Hematopoietic multipotent progenitor cell treated with erythropoietin and hydrocortisone succinate and interleukin-3 and kit ligand, for 8 days (in vitro differentiated cells): Measurements from ENCODE around the gene TRIM72.
A peak's percentile ranks its signal among the peaks of the same experiment; 100 is the strongest.
"Not testable (repeated sequence)": the region's sequence is repeated elsewhere in the genome, so short reads cannot be mapped to it uniquely, and the experiment has no call there.

Experiments used
- DNase-seq: peaks from one replicate; pipeline ENCODE4 v3.0.0-alpha.2; 2015

The TRIM72 gene

DNA sequence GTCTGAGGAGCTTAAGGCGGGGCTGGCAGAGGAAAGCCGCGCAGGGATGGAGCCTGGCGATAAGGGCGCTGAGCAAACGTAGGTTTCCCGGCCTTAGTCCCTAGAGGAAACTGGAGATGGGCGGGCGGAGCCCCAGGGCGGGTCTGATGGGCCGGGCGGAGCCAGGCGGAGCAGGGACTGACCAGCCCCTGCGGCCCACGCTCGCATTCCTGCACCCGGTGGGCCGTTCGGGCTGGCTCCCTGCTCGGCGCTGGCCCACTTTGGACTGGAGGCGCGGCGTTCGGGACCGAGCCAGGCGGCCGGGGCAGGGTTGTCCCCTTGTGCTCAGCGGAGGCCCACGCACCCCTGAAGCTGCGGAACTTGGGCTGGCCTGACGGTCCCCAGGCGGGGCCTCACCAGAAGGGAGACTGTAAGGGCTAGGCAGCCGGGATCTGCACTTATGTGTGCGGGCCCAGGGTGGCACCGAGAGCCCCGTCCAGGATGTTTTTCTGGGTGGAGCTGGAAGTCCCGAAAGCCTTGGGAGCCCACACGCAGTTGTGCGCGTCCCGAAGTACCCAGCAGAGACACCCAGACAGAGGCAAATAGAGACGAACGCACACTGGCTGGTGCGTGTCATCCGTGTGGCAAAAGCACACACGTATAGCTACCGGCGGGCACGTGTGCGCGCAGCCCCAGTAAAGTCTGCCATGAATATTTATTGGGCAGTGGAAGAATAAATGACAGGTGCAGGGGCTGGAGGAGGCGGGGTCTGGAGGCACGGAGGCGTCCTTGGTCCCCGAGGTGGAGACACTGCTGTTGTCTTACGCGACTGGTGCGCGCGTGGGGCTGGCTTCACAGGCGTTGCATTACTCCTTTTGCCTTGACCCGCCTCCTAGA, 1.6 kb downstream of the TRIM72 start:
- no peak for DNase-seq

- no peak for DNase-seq
Observed at GRCh38 chr16:31216422-31217135, 2.7 kb downstream of the TRIM72 start, which contains the start of gene PYDC1. TSS of gene PYDC1 (minus strand) at chr16:31217135. CDS start at chr16:31217028, 107 bp downstream.

- DNase-seq = no peak
Observed at GRCh38 chr16:31217136-31217530, 3.2 kb downstream of the TRIM72 start.

GRCh38 chr16:31219154-31219741, 5.3 kb downstream of the TRIM72 start:
- DNase-seq = no peak

- DNase-seq = no peak
Observed at GRCh38 chr16:31221357-31222160, 7.6 kb downstream of the TRIM72 start.

GRCh38 chr16:31223044-31223443, 9.1 kb downstream of the TRIM72 start:
- no peak for DNase-seq

GRCh38 chr16:31224092-31224955, 10.4 kb downstream of the TRIM72 start:
- no peak for DNase-seq

- no peak for DNase-seq
Observed at GRCh38 chr16:31225193-31225592, 11.3 kb downstream of the TRIM72 start.

DNA sequence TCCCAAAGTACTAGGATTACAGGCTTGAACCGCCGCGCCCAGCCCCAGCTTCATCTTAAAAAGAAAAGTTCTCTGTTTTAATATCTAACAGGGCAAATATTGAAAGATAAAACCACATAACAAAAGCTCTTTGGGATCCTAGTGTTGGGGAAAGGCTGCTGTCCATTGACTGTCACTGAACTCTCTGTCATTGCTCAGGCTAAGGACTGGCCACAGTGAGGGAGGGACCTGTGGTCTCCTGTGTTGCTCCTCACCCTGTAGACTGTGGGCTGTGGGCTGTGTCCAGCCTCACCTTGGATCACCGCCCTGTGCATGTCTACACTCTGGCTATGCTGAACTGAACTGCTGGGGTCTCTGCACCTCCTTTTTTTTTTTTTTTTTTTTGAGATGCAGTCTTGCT, 14.3 kb downstream of the TRIM72 start:
- no peak for DNase-seq

DNA sequence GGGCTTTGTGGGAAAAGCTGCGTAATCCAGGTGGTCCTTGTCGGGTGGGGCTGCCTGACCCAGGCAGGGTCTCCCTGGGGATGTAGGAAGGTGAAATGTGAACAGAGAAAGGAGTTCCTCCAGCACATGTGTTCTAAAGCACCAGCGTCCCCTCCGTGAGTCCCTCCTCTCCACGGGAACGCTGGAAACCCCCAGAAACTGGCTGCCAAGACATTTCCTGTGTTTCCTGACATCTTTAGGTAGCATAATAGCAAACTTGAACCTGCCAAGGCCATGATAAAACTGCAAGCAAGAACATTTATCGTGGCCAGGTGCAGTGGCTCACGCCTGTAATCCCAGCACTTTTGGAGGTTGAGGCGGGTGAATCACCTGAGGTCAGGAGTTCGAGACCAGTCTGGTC, 15.6 kb downstream of the TRIM72 start:
- DNase-seq = no peak

DNA sequence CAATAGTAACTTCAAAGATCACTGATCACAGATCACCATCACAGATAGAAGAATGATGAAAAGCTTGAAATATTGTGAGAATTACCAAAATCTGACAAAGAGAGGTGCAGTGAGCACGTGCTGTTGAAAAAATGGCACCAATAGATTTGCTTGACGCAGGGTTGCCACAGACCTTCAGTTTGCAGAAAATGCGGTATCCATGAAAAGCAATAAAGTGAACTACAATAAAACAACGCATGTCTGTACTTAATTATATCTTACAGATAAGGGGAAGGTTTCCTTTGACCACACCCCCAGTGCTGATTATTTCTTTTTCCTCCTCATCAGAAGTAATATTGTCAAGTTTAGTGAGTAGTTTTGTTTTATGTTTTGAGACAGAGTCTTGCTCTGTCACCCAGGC, 24.1 kb downstream of the TRIM72 start:
- DNase-seq = no peak

DNA sequence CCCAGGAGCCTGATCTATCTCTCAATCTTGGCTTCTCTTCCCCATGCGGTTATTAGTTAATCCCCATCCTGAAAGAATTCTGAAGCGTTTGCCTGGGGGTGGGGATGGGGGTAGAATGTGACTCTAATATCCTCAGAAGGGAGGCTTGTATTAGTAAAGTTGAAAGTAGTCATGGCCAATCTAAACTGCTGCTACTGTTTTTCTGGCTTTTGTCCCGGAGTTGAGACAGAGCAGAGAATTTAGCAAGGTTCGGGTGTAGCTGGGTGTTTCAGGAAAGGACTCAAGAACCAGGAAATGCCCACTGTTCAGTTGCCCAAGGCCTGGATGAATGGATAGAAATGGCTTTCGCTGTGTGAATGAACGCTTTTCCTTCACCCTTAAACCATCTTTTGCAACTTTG, 28.3 kb downstream of the TRIM72 start:
- no peak for DNase-seq

GRCh38 chr16:31243734-31244670, 30.1 kb downstream of the TRIM72 start:
- DNase-seq = no peak

DNA sequence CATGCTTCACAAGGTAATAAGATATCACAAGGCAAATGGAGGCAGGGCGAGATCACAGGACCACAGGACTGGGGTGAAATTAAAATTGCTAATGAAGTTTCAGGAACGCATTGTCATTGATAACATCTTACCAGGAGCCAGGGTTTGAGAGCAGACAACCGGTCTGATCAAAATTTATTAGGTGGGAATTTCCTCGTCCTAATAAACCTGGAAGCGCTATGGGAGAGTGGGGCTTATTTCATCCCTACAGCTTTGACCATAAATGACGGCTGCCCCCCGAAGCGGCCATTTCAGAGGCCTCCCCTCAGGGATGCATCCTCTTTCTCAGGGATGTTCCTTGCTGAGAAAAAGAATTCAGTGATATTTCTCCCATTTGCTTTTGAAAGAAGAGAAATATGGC, 31.7 kb downstream of the TRIM72 start:
- not testable (repeated sequence) for DNase-seq

DNA sequence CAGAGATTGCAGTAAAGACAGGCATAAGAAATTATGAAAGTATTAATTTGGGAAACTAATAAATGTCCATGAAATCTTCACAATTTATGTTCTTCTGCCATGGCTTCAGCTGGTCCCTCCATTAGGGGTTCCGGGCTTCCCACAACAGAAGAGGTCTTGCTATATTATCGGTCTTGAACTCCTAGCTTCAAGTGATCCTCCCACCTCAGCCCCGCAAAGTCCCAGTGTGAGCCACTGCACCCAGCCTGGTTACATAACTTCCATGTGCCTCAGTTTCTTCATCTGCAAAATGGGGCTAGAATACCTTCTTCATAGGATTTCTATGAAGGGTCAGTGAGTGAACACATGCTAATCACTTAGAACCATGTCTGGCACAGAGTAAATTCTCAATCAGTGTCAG, 32.4 kb downstream of the TRIM72 start:
- no peak for DNase-seq

- DNase-seq = no peak
Observed at GRCh38 chr16:31248344-31248743, 34.4 kb downstream of the TRIM72 start.

DNA sequence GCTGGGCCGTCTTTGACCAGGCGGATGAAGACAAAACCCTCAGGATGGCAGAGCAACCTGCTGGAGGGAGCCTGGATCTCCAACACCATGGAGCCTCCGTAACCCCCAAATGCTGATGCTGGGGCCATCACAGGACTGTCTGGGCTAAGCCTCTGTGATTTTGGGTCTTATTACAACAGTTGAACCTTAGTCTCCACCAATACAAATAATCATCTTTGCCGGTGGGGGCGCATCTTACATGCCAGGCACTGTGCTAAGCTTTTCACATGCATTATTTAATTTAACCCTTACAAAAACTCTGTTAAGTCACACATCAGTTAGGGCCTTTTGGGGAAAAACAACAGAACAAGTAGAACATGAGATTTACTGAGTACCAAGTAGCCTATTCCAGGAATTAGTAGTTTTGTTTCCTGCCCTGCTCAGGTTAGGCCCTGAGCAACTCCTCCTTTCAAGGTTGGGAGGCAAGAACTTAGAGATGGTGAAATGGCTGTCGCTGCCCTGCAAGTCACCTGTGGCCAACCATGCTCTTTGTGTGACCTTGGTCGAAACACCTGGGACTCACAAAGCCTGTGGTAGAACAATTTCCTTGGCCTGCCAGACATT, 37.0 kb downstream of the TRIM72 start:
- no peak for DNase-seq

DNA sequence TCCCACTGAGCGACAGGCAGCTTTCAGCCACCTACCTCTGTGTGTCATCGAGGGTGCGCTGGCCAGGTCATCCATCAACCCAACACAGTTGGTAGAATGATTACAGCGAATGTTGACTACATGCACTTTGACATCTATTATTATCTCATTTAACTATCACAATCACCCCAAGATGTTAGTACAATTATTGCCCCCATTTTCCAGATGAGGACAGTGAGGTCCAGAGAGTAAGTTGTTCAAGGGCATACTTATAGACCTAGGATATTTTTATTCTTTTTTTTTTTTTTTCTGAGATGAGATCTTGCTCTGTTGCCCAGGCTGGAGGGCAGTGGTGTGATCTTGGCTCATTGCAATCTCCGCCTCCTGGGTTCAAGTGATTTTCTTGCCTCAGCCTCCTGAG, 37.5 kb downstream of the TRIM72 start:
- DNase-seq = no peak

DNA sequence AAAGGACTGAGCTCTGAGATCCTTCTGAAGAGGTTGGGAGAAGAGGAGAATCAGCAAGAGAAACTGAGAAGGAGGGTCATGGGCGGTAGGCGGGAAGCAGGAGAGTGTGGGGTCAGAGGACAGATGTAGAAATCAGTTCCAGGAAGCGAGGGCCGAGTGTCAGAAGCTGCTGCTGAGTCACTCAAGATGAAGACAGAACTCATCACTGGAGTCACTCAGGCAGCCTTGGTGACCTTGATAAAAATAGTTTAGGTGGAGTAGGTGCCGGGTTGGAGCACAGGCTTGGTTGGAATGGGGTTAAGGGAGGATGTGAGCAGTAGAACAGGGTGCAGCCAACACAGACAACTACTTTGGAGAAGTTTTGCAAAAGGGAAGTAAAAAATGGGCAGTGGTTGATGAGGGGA, 39.7 kb downstream of the TRIM72 start:
- peak; percentile 36 for DNase-seq

- no peak for DNase-seq
Observed at GRCh38 chr16:31256466-31256865, 42.5 kb downstream of the TRIM72 start.
